OCI-LY7 (cell line): ENCODE data around the gene ARHGAP40.

Source experiments
- CTCF ChIP-seq: fragments of 200-600 bp; sonication (generic); conservative IDR thresholded peaks from 2 replicates; pipeline ENCODE4 v1.5.1; 2014; ENCODE audit warnings: mild to moderate bottlenecking, antibody characterized with exemption, low read length, moderate library complexity, mixed read lengths
- EZH2phosphoT487 ChIP-seq: fragments of 200-600 bp; sonication (generic); IDR thresholded peaks from 2 replicates; pipeline ENCODE4 v1.6.1; 2018; ENCODE audit warnings: low read depth, borderline replicate concordance, mild to moderate bottlenecking, mixed run types, antibody characterized with exemption, low read length, moderate library complexity, mixed read lengths

DNA sequence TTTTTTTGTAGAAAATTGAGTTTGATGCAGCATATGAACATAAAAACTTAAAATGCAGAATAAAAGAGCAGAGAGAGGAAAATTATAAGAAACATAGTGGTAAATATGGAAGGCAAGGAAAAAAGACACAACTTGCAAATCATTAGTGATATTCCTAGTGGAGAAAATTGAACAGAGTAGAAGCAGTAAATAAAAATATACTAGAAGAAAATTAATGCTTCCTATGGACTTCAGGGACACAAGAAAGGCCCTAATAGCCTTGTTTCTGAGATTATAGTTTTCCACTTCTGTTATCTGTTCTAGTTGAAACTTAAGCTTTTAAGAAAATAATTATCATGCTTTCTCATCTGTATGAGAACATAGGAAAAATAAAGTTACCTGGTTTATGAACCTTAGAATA, 46.2 kb upstream of the ARHGAP40 start:
- TF ChIP-seq CTCF (no peak), EZH2phosphoT487 (no peak)
